GM12878 (cell line): Measurements from ENCODE around the gene ATP6V0E2. TPM values are rescaled to one million over a fixed set of nuclear protein-coding genes. Genes with fewer than 3 reads are reported as not detected.
A peak's percentile ranks its signal among the peaks of the same experiment; 100 is the strongest.

Source experiments
- ATAC-seq: fragments of 200-7000 bp; cut with Tn5 transposase; 3 replicates; pipeline ENCODE4 v1.9.1; 2020; ENCODE audit warnings: mild to moderate bottlenecking, moderate library complexity
- BruUV-seq: library from RNA; stranded (reverse); fragments of 400-500 nt; replicated peaks from 2 replicates; lab custom pipeline; 2021; lab: Mats Ljungman, UMichigan
- CTCF ChIA-PET: fragments of 300-600 bp; sonication (Branson Sonifier 250); formaldehyde crosslinking; extraction: SDS; loops from one replicate; lab custom pipeline; 2021; ENCODE audit warnings: inconsistent platforms; lab: Yijun Ruan, JAX
- POLR2A ChIA-PET: fragments of 350-600 bp; formaldehyde crosslinking; extraction: SDS; loops from one replicate; lab custom pipeline; 2021; ENCODE audit warnings: inconsistent platforms; lab: Charles Lee
- RAD21 ChIA-PET: fragments of 300-600 bp; sonication (Branson Sonifier 250); formaldehyde crosslinking; loops from one replicate; lab custom pipeline; 2023; ENCODE audit warnings: antibody characterized with exemption; ENCODE audit not compliant: unreplicated experiment; lab: Charles Lee
- SMC1A ChIA-PET: fragments of 300-600 bp; sonication (Branson Sonifier 250); formaldehyde crosslinking; loops from one replicate; lab custom pipeline; 2023; ENCODE audit not compliant: unreplicated experiment, uncharacterized antibody; lab: Charles Lee
- DNase-seq: peaks from one replicate; pipeline ENCODE4 v3.0.0-alpha.2; 2011; ENCODE audit warnings: low read depth, low spot score
- FAIRE-seq: peaks from 3 replicates; lab custom pipeline; 2011; peaks lifted over from hg19 to GRCh38; lab: Jason Lieb, UNC
- H2AFZ ChIP-seq: 2 replicates; pipeline ENCODE4 v1.6.0; 2011; ENCODE audit warnings: low read depth, low read length, control low read depth; ENCODE audit not compliant: control insufficient read depth
- H3K27ac ChIP-seq: 2 replicates; pipeline ENCODE4 v1.5.1; 2011; ENCODE audit warnings: control low read depth; ENCODE audit not compliant: control insufficient read depth, insufficient read depth
- H3K27me3 ChIP-seq, 2 experiments: replicated peaks in 1 of 2; 2 replicates each; pipeline versions ENCODE4 v1.6.0 to v1.6.1; 2011; ENCODE audit warnings: low read length in 1 of 2; ENCODE audit not compliant: control insufficient read depth in 2 of 2, insufficient read depth in 2 of 2
- H3K36me3 ChIP-seq, 2 experiments: 2 replicates each; pipeline ENCODE4 v1.5.1; 2011; ENCODE audit warnings: low read length in 1 of 2; ENCODE audit not compliant: control insufficient read depth in 2 of 2, insufficient read depth in 2 of 2
- H3K4me1 ChIP-seq: 2 replicates; pipeline ENCODE4 v1.6.1; 2011; ENCODE audit warnings: mild to moderate bottlenecking, low read length, moderate library complexity, mixed read lengths; ENCODE audit not compliant: control insufficient read depth, insufficient read depth
- H3K4me2 ChIP-seq: 2 replicates; pipeline ENCODE4 v1.6.0; 2011; ENCODE audit warnings: control low read depth; ENCODE audit not compliant: control insufficient read depth, insufficient read depth
- H3K4me3 ChIP-seq: fragments of 200-600 bp; sonication (generic); 2 replicates; pipeline ENCODE4 v1.5.1; 2016
- H3K79me2 ChIP-seq: 2 replicates; pipeline ENCODE4 v1.6.0; 2011; ENCODE audit warnings: low read length; ENCODE audit not compliant: control insufficient read depth, insufficient read depth
- H3K9ac ChIP-seq: 2 replicates; pipeline ENCODE4 v1.8.0; 2011; ENCODE audit warnings: low read length, control low read depth, mixed read lengths; ENCODE audit not compliant: control insufficient read depth, insufficient read depth
- H3K9me3 ChIP-seq: replicated peaks from 3 replicates; pipeline ENCODE4 v1.5.1; 2011; ENCODE audit warnings: mild to moderate bottlenecking, low read length; ENCODE audit not compliant: control insufficient read depth, insufficient read depth
- H4K20me1 ChIP-seq: 2 replicates; pipeline ENCODE4 v1.6.0; 2011; ENCODE audit not compliant: control insufficient read depth, insufficient read depth
- EP300 ChIP-seq, 2 experiments: fragments of 150-350 bp in 1 of 2; IDR thresholded peaks; 2 replicates each; pipeline ENCODE4 v1.6.1; 2011 to 2012; ENCODE audit warnings: low read depth in 2 of 2, low read length in 2 of 2, borderline replicate concordance in 1 of 2, improper control_type of control experiment in 1 of 2, inconsistent platforms in 1 of 2; ENCODE audit not compliant: control insufficient read depth in 1 of 2
- WGBS: methylation state at CpG from one replicate; pipeline ENCODE4 v1.1.6; 2016; ENCODE audit warnings: low lambda C conversion rate; ENCODE audit not compliant: insufficient replicate concordance, insufficient coverage; ENCODE audit errors: missing lambda C conversion rate; 5-methylcytosine and 5-hydroxymethylcytosine counted together
- in situ Hi-C: fragments of 300-500 bp; cut with MboI; formaldehyde crosslinking; loops from 9 replicates; pipeline ENCODE4 v1.14.3; 2018; ENCODE audit warnings: mixed read lengths
- intact Hi-C: fragments of 100-400 bp; cut with micrococcal nuclease; formaldehyde crosslinking; loops from one replicate; pipeline ENCODE4 v1.14.2; 2022; ENCODE audit not compliant: unreplicated experiment
- polyA plus RNA-seq, 11 experiments: library from polyadenylated mRNA; depleted of rRNA in 4 of 11; unstranded in 6 of 11; stranded (reverse) in 5 of 11; fragments of >200 nt; fragmentation: Nextera tagmentation in 4 of 11; fragmentation: Illumina TruSeq in 1 of 11; extraction: Ambion mirVana in 4 of 11; extraction: Trizol in 1 of 11; gene quantifications; 1 replicate in 1 of 11; 2 replicates in 10 of 11; pipeline versions ENCODE4 v1.2.1 to v1.2.3, GENCODE V29; 2011 to 2016; ENCODE audit warnings: inconsistent platforms in 2 of 11, missing spikeins in 2 of 11, low read depth in 1 of 11
- total RNA-seq, 4 experiments: library from RNA; depleted of rRNA in 3 of 4; stranded (reverse); fragments of >200 nt in 3 of 4; fragmentation: Illumina TruSeq in 1 of 4; extraction: Trizol in 1 of 4; gene quantifications; 2 replicates each; pipeline versions ENCODE4 v1.2.1 to v1.2.3, GENCODE V29; 2013 to 2021
- TF ChIP-seq, protein P1 (sequence below): fragments of 450-650 bp; IDR thresholded peaks from 2 replicates; pipeline ENCODE4 v1.6.1; 2016; ENCODE audit warnings: mild to moderate bottlenecking, moderate library complexity, borderline replicate concordance

ATP6V0E2 gene
- total and polyA plus RNA-seq, 10 of the 15 experiments (the other 5 are each of a cell fraction or from before 2014, with no cell fraction given), result 1.5 to 54.7 (median 27.6) TPM

- TF ChIP-seq EP300 (IDR thresholded peaks at IDR 0.05; ENCODE audit: borderline replicate concordance in 1 of 2, control insufficient read depth in 1 of 2, low read depth in 2 of 2, low read length in 2 of 2), result no peak
- TF ChIP-seq, protein P1, sequence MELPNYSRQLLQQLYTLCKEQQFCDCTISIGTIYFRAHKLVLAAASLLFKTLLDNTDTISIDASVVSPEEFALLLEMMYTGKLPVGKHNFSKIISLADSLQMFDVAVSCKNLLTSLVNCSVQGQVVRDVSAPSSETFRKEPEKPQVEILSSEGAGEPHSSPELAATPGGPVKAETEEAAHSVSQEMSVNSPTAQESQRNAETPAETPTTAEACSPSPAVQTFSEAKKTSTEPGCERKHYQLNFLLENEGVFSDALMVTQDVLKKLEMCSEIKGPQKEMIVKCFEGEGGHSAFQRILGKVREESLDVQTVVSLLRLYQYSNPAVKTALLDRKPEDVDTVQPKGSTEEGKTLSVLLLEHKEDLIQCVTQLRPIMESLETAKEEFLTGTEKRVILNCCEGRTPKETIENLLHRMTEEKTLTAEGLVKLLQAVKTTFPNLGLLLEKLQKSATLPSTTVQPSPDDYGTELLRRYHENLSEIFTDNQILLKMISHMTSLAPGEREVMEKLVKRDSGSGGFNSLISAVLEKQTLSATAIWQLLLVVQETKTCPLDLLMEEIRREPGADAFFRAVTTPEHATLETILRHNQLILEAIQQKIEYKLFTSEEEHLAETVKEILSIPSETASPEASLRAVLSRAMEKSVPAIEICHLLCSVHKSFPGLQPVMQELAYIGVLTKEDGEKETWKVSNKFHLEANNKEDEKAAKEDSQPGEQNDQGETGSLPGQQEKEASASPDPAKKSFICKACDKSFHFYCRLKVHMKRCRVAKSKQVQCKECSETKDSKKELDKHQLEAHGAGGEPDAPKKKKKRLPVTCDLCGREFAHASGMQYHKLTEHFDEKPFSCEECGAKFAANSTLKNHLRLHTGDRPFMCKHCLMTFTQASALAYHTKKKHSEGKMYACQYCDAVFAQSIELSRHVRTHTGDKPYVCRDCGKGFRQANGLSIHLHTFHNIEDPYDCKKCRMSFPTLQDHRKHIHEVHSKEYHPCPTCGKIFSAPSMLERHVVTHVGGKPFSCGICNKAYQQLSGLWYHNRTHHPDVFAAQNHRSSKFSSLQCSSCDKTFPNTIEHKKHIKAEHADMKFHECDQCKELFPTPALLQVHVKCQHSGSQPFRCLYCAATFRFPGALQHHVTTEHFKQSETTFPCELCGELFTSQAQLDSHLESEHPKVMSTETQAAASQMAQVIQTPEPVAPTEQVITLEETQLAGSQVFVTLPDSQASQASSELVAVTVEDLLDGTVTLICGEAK, result peak; percentile 50
- no peak overlapping the region for H2AFZ ChIP-seq
- no peaks in the 10 kb centered on the region for H3K9me3 ChIP-seq
- H3K27ac ChIP-seq, result no peak overlapping the region
- in situ Hi-C loops (no loop called here), intact Hi-C loops (loop anchor here (2.0 kb wide), 1 partner anchor 31 kb away; no protein-coding TSS in a partner anchor)
- H3K9ac ChIP-seq, result no peak overlapping the region
- ATAC-seq, result no peak
- no peak overlapping the region for H3K4me2 ChIP-seq
- POLR2A ChIA-PET, result interaction anchor here (0.7 to 1.5 kb wide), 3 partner anchors 9 to 638 kb away, joined by 3 to 7 read pairs (median 3); no protein-coding TSS in a partner anchor
- 96% methylated on average over 5 of the region's 5 CpGs for whole genome bisulfite sequencing
- CTCF ChIA-PET, result interaction anchor here (1.8 kb wide), 1 partner anchor 178 kb away, joined by 7 read pairs; no protein-coding TSS in a partner anchor
- no peaks in the 10 kb centered on the region for H3K36me3 ChIP-seq
- no peaks in the 10 kb centered on the region for H3K27me3 ChIP-seq
- SMC1A ChIA-PET, result interaction anchor here (0.8 to 1.3 kb wide), 2 partner anchors 12 to 45 kb away, joined by 3 to 4 read pairs; no protein-coding TSS in a partner anchor
- RAD21 ChIA-PET, result interaction anchor here (0.8 kb wide), 1 partner anchor 176 kb away, joined by 3 read pairs; no protein-coding TSS in a partner anchor
- no peaks in the 10 kb centered on the region; the same call in 1 of the 2 replicates for H3K4me1 ChIP-seq
- FAIRE-seq, result no peak
- BruUV-seq, result no TSS peak
- H4K20me1 ChIP-seq, result no peaks in the 10 kb centered on the region
- no peak overlapping the region for H3K4me3 ChIP-seq
- peaks cover 4% of the 10 kb centered on the region for H3K79me2 ChIP-seq
- DNase-seq, result no peak
These were observed 33.8 kb upstream of the ATP6V0E2 start for GRCh38 chr7:149839933-149840332.
